Osteoblast (primary cell): ENCODE measurements around the gene HSPA1A. TPM values are rescaled to one million over a fixed set of nuclear protein-coding genes. Genes with fewer than 3 reads are reported as not detected.

Experiments
- DNase-seq: peaks from one replicate; pipeline ENCODE4 v3.0.0; 2011; ENCODE audit warnings: low spot score, mixed read lengths; ENCODE audit not compliant: insufficient read length; ENCODE audit errors: missing footprints
- H2AFZ ChIP-seq: 2 replicates; pipeline ENCODE4 v1.6.0; 2011; ENCODE audit warnings: mild to moderate bottlenecking, low read length
- H3K27ac ChIP-seq: 2 replicates; pipeline ENCODE4 v1.5.1; 2011; ENCODE audit warnings: mild to moderate bottlenecking, low read depth, low read length, moderate library complexity
- H3K27me3 ChIP-seq: 2 replicates; pipeline ENCODE4 v1.6.0; 2012; ENCODE audit warnings: mild to moderate bottlenecking, control low read depth, inconsistent platforms, low read length, moderate library complexity; ENCODE audit not compliant: insufficient read depth
- H3K36me3 ChIP-seq: 2 replicates; pipeline ENCODE4 v1.5.1; 2011; ENCODE audit warnings: mild to moderate bottlenecking, low read length, control low read depth, moderate library complexity; ENCODE audit not compliant: insufficient read depth
- H3K4me1 ChIP-seq: 2 replicates; pipeline ENCODE4 v1.5.1; 2011; ENCODE audit warnings: mild to moderate bottlenecking, low read length, control low read depth, moderate library complexity; ENCODE audit not compliant: insufficient read depth
- H3K4me2 ChIP-seq: 2 replicates; pipeline ENCODE4 v1.6.0; 2011; ENCODE audit warnings: mild to moderate bottlenecking, low read length; ENCODE audit not compliant: insufficient read depth
- H3K4me3 ChIP-seq: fragments of 200-600 bp; sonication (generic); 3 replicates; pipeline ENCODE4 v1.5.1; 2012; ENCODE audit warnings: mild to moderate bottlenecking, low read length, inconsistent platforms; ENCODE audit not compliant: insufficient read depth
- H3K79me2 ChIP-seq: 2 replicates; pipeline ENCODE4 v1.6.0; 2012; ENCODE audit warnings: mild to moderate bottlenecking, low read length, control low read depth, inconsistent platforms; ENCODE audit not compliant: insufficient read depth
- H3K9me3 ChIP-seq: 2 replicates; pipeline ENCODE4 v1.5.1; 2011; ENCODE audit warnings: low read depth, low read length, control low read depth
- H4K20me1 ChIP-seq: 2 replicates; pipeline ENCODE4 v1.6.0; 2012; ENCODE audit warnings: mild to moderate bottlenecking, low read length, control low read depth; ENCODE audit not compliant: insufficient read depth
- CTCF ChIP-seq: IDR thresholded peaks from 2 replicates; pipeline ENCODE4 v1.5.1; 2011; ENCODE audit warnings: mild to moderate bottlenecking, low read depth, low read length, moderate library complexity; ENCODE audit errors: extremely low read depth
- total RNA-seq: library from RNA; depleted of rRNA; stranded (reverse); fragments of >200 nt; gene quantifications from 2 replicates; pipeline ENCODE4 v1.2.3, GENCODE V29; 2012

Gene HSPA1A
- 33.3 and 36.9 TPM in 2 replicates for total RNA-seq

- H3K36me3 ChIP-seq: no peaks in the 10 kb centered on the region
- H3K79me2 ChIP-seq: peaks cover 4% of the 10 kb centered on the region
- peak; percentile 96 for DNase-seq
- H3K27ac ChIP-seq: peak within 1 kb of the TSS; percentile 76
- no peaks in the 10 kb centered on the region for H3K27me3 ChIP-seq
- peak within 1 kb of the TSS; percentile 75 for H3K4me3 ChIP-seq
- H3K9me3 ChIP-seq: no peaks in the 10 kb centered on the region
- no peaks in the 10 kb centered on the region for H4K20me1 ChIP-seq
- H3K4me1 ChIP-seq: peaks cover 25% of the 10 kb centered on the region
- peak within 1 kb of the TSS; percentile 84 for H2AFZ ChIP-seq
- H3K4me2 ChIP-seq: peak within 1 kb of the TSS; percentile 84
- TF ChIP-seq CTCF: no peak
Observed at GRCh38 chr6:31815025-31815838, at the start of gene HSPA1A, which contains the start of gene HSPA1L. TSS of gene HSPA1A (plus strand) at chr6:31815543. CDS start at chr6:31815757, 214 bp downstream. TSS of gene HSPA1L (minus strand) at chr6:31815283. CDS start at chr6:31811972, 3,311 bp downstream.

- no peaks in the 10 kb centered on the region for H4K20me1 ChIP-seq
Observed at GRCh38 chr6:31765559-31765909, 49.8 kb upstream of the HSPA1A start.

GRCh38 chr6:31765910-31766794 is 49.2 kb upstream of the HSPA1A start:
- peak overlapping the region; percentile 83 for H3K4me2 ChIP-seq
- H4K20me1 ChIP-seq: no peaks in the 10 kb centered on the region
- DNase-seq: peak; percentile 74
- H3K36me3 ChIP-seq: peaks cover 9% of the 10 kb centered on the region
- peak overlapping the region; percentile 84 for H2AFZ ChIP-seq
- H3K27ac ChIP-seq: no peak overlapping the region
- H3K4me3 ChIP-seq: peak overlapping the region; percentile 65
- H3K79me2 ChIP-seq: no peaks in the 10 kb centered on the region
- H3K4me1 ChIP-seq: peaks cover 4% of the 10 kb centered on the region
- no peaks in the 10 kb centered on the region for H3K27me3 ChIP-seq
- TF ChIP-seq CTCF: no peak
- H3K9me3 ChIP-seq: no peaks in the 10 kb centered on the region

More at GRCh38 chr6:31765559-31765909, 49.8 kb upstream of the HSPA1A start:
- H3K4me1 ChIP-seq: peaks cover 4% of the 10 kb centered on the region
- no peak for DNase-seq
- H3K79me2 ChIP-seq: no peaks in the 10 kb centered on the region
- H3K27me3 ChIP-seq: no peaks in the 10 kb centered on the region
- H3K27ac ChIP-seq: no peak overlapping the region
- H2AFZ ChIP-seq: no peak overlapping the region
- no peaks in the 10 kb centered on the region for H3K9me3 ChIP-seq
- H3K4me2 ChIP-seq: no peak overlapping the region
- H3K4me3 ChIP-seq: no peak overlapping the region
- no peak for TF ChIP-seq CTCF
- H3K36me3 ChIP-seq: peaks cover 11% of the 10 kb centered on the region
